IPS-18c (cell line): Measurements from ENCODE around the gene ATG7.
"Not testable (repeated sequence)": the region's sequence is repeated elsewhere in the genome, so short reads cannot be mapped to it uniquely, and the experiment has no call there.

Experiments used
- H3K4me3 ChIP-seq: 2 replicates; pipeline ENCODE4 v1.7.0; 2013; ENCODE audit warnings: low read depth, mild to moderate bottlenecking, low read length, moderate library complexity; ENCODE audit not compliant: insufficient read depth
- H3K9me3 ChIP-seq: one replicate; pipeline ENCODE4 v1.6.1; 2013; ENCODE audit warnings: mild to moderate bottlenecking, low read length, moderate library complexity; ENCODE audit not compliant: control insufficient read depth, insufficient read depth

Gene ATG7

DNA sequence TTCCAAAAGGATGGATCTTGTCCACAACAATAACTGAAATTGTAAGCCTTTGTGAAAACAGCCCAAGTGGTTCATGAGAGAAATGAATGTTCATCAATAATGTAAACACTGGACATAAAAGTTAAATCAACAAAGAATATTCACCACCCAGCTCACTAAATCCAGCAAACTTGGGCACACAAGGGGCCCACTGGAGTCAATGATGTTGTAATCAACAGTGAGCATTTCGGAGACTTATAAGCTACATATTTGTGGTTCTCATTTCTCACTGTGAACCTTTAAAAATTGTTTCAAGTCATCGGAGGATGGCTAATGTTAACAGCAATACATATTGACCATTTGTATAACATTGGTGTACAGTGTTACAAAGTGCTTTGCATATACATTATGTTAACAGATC is 308.4 kb downstream of the ATG7 start:
- H3K4me3 ChIP-seq: no peak overlapping the region
- H3K9me3 ChIP-seq: no peaks in the 10 kb centered on the region

- no peaks in the 10 kb centered on the region for H3K9me3 ChIP-seq
- peak overlapping the region; percentile 37; the same call in 1 of the 2 replicates for H3K4me3 ChIP-seq
Observed at GRCh38 chr3:11581237-11582190, 309.3 kb downstream of the ATG7 start.

DNA sequence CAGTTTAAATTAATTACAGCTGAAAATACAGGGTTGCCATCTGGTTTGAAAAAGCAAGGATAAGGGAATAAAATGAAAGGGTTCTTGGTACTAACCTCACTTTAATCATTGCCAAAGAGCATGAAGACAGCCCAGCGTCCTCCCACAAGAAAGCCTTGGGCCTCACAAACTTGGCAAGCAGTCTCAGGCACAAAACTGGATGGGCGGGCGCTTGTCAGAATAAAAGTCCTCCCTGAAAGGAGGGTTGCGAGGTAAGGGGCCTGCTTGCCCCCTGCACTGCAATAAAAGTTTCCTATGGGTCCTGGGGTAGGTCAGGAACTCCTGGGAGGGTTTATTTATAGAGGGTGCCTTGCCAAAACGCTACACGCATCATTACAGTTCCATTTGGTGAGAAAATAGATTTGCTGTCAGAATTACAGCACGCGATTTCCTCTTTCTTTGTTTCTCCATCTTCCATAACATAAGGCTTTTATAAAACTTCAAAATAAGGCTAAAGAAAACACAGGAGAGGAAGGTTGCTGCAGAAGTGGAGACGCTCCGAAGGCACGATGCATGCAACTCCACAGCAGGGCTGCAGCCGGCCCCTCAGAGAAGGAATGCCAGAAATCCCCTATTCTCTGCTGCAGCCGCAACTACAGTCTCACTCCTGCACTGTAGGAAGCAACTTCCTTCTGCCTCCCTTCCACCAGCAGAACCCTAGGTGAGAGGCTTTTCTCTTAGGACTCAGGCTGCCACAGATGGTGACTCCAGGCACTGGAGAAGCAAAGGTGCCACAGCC is 310.2 kb downstream of the ATG7 start:
- H3K4me3 ChIP-seq: peak overlapping the region; percentile 37; the same call in 1 of the 2 replicates
- H3K9me3 ChIP-seq: no peaks in the 10 kb centered on the region

GRCh38 chr3:11583235-11583634 is 311.0 kb downstream of the ATG7 start:
- no peaks in the 10 kb centered on the region for H3K9me3 ChIP-seq
- no peak overlapping the region for H3K4me3 ChIP-seq

GRCh38 chr3:11583638-11584046 is 311.4 kb downstream of the ATG7 start:
- H3K4me3 ChIP-seq: no peak overlapping the region
- H3K9me3 ChIP-seq: no peaks in the 10 kb centered on the region

DNA sequence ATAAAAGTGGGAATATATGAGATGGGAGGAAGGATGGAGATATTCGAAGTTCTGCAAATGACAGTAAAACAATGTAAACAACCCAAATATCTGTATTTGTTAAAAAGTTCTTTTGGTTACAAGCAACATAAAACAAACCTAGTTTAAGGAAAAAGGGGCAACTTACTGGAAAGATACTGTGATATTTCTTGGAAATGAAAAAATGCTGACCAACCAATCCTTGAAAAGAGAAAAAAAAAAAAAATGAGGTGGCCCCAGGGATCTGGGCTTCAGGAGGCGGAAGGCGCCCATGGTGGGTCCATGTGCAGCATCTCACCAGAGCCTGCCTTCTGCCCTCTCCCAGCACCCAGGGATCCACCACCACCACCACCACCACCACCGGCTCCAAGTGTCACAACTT is 312.4 kb downstream of the ATG7 start:
- H3K9me3 ChIP-seq: no peaks in the 10 kb centered on the region
- H3K4me3 ChIP-seq: no peak overlapping the region

DNA sequence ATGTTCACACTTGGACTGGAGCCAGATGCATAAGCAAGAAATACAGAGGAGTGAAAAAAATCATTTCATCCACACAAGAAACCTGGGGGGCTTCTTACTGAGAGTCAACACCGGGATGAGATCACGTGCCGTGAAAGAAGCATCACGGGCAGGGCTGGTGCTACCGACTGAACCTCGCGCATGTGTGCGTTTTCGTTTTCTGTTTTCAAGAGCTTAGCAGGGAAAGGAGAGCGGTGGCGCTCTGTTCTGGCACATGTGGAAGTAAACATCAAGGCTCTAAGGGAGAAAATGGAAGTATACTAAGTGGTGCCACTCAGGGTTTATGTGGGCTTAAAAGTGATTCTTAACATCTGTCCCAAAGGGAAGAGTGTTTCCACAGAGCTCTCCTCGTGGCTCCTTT is 315.6 kb downstream of the ATG7 start:
- Histone ChIP-seq H3K4me3 (no peak overlapping the region), H3K9me3 (no peaks in the 10 kb centered on the region)

GRCh38 chr3:11588338-11588737 is 316.1 kb downstream of the ATG7 start:
- H3K4me3 ChIP-seq: no peak overlapping the region

DNA sequence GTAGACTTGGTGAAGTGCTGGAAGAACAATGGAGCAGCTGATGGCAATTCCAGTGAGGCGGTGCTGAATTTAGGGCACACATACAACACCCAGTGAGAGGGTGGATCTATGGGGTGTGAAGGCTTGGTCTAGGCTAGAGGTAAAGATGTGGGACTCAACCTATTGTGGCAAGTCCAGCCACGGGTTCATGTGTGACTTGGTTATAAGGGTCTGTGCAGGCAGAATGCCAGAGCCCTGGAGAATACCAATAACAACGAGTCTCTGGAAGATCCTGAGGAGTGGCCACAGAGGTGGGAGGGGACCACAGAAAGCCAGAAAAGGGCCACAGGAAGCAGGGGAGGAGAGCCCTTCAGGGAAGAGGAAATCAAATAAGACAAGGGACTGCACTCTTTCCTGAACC is 316.6 kb downstream of the ATG7 start:
- no peaks in the 10 kb centered on the region for H3K9me3 ChIP-seq
- H3K4me3 ChIP-seq: no peak overlapping the region

More at GRCh38 chr3:11588338-11588737, 316.1 kb downstream of the ATG7 start:
- no peaks in the 10 kb centered on the region for H3K9me3 ChIP-seq

DNA sequence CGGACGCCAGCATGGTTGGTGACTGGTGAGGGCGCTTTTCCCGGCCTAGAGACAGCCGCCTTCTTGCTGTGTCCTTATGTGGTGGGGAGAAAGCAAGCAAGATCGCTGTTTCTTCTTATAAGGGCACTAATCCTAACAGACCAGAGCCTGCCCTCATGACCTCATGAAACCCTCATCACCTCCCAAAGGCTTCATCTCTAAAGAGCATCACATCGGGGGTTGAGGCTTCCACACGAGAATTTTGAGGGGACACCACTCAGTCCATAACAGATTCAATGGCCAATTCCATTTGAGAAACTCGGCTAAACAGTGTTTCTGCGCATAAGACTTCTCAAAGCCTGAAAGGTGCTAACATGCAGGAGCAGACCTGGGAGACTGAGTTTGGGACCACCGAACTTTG is 317.5 kb downstream of the ATG7 start:
- H3K9me3 ChIP-seq: no peaks in the 10 kb centered on the region

GRCh38 chr3:11591002-11591355 is 318.8 kb downstream of the ATG7 start:
- H3K4me3 ChIP-seq: no peak overlapping the region; the same call in 1 of the 2 replicates

More for the DNA sequence above, 317.5 kb downstream of the ATG7 start:
- no peak overlapping the region for H3K4me3 ChIP-seq

DNA sequence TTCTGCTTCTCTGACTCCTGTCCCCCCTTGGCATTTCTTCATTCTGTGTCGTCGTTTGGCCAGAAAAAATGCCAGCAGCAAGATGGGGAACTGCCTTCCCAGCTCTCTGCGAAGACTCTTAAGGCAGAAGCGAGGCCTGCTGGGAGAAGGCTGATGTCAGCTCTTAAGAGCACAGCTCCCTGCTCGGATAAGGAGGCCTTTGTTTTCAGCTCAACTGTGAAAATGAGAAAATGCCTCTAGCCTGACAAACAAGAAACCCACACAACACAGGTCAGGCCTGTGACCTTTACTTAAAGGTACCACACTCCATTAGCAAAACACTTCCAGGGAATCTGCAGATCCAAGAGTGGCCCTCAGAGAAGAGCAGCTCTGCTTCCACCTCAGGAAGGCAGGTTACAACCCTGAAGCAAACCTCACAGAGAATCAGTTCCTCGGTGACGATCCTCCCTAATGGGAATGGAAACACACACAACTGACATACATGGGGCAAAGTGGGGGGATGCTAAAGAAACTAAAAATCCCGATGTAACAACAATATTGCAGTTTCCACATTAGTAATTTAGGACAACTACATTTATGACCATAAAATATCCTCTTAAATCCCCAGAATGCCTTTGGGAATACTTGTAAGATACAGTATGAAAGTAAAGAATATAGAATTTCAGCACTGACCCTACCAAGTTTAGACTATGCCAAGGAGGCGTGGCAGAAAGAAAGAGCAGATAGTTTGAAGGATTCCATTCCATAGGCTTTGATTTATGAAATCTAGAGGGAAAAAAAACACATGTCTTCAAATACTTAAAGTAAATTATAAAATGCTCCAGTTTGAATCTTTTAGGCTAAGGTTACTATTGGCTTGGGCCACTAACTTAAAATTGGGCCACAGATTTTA is 319.4 kb downstream of the ATG7 start:
- Histone ChIP-seq H3K4me3 (no peak overlapping the region), H3K9me3 (no peaks in the 10 kb centered on the region)

More at GRCh38 chr3:11591002-11591355, 318.8 kb downstream of the ATG7 start:
- H3K9me3 ChIP-seq: no peaks in the 10 kb centered on the region

GRCh38 chr3:11592445-11593298 is 320.5 kb downstream of the ATG7 start:
- Histone ChIP-seq H3K9me3 (no peaks in the 10 kb centered on the region), H3K4me3 (no peak overlapping the region)

DNA sequence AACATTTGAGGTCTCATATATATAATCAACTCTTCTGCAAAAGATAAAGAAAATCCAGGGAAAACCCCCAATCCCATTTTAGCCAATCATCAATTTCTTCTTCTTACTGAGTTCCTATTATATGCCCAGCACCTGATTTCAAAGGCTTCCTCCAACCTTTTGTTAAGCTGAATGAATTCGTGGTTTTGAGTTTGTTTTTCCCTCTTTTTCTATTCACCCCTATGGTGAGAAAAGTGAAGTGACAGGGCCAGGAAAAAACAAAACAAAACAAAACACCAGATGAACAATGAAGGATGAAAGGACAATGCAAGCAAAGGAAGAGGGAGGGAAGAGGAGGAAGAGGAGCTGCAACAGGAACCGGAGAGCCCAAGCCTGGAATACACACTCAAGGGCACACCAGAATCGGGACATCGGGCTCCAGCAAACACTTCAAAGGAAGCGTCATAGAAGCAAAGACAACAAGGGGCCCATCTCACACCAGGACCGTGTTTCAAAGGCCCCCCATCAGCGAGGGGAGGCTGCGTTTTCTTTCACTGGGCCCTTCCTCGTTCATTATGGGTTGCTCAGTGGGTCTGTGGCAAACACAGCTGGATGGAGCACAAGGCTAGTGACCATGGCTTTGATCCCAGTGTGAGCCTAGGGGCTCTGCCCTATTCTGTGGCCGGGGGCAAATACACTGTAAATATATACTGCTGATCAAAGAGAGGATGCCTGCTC is 321.3 kb downstream of the ATG7 start:
- Histone ChIP-seq H3K9me3 (no peaks in the 10 kb centered on the region), H3K4me3 (no peak overlapping the region)

GRCh38 chr3:11595024-11595423 is 322.8 kb downstream of the ATG7 start:
- H3K4me3 ChIP-seq: not testable (repeated sequence)

DNA sequence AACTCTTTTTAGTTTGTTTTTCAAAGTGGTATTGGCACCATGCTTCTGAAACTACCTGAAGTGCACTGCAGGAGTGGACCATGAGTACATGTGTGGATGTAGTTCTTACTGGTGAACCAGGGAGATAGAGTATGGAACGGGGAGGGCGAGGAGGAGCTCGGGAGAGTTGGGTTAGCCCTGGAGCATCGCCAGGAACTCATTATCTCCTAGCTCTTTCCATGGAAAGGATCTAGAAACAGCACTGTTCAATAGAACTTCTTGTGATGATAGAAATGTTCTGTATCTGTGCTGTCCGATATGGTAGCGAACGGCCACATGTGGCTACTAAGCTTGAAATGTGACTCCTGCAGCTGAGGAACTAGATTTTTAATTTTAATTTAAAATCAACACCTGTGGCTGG is 324.2 kb downstream of the ATG7 start:
- no peaks in the 10 kb centered on the region for H3K9me3 ChIP-seq
- H3K4me3 ChIP-seq: no peak overlapping the region

More at GRCh38 chr3:11595024-11595423, 322.8 kb downstream of the ATG7 start:
- H3K9me3 ChIP-seq: not testable (repeated sequence)
